ENCODE measurements around the gene LYSMD4.
A peak's percentile ranks its signal among the peaks of the same experiment; 100 is the strongest.

The LYSMD4 gene

GRCh38 chr15:99711625-99712024, 21.6 kb downstream of the LYSMD4 start:
- TF ChIP-seq CTCF (IDR thresholded peaks at IDR 0.05; ENCODE audit: control extremely low read depth, extremely low read depth, low read depth, missing control alignments): no peak
- CTCF ChIA-PET: interaction anchor here (1.3 to 1.6 kb wide), 2 partner anchors 10 to 439 kb away, joined by 4 read pairs; no protein-coding TSS in a partner anchor
- DNase-seq (ENCODE audit: extremely low spot score): no peak
- POLR2A ChIA-PET: no interaction called here

GRCh38 chr15:99709243-99709986, 23.8 kb downstream of the LYSMD4 start:
- POLR2A ChIA-PET: no interaction called here
- CTCF ChIA-PET: interaction anchor here (0.9 to 2.0 kb wide), 2 partner anchors 425 to 437 kb away, joined by 3 to 11 read pairs; no protein-coding TSS in a partner anchor
- DNase-seq (ENCODE audit: extremely low spot score): no peak
- no peak for TF ChIP-seq CTCF (IDR thresholded peaks at IDR 0.05; ENCODE audit: control extremely low read depth, extremely low read depth, low read depth, missing control alignments)

GRCh38 chr15:99708563-99708962, 24.7 kb downstream of the LYSMD4 start:
- DNase-seq (ENCODE audit: extremely low spot score): no peak
- CTCF ChIA-PET: interaction anchor here (1.4 to 2.9 kb wide), 3 partner anchors 11 to 436 kb away, joined by 4 to 11 read pairs (median 8); no protein-coding TSS in a partner anchor
- TF ChIP-seq CTCF (IDR thresholded peaks at IDR 0.05; ENCODE audit: control extremely low read depth, extremely low read depth, low read depth, missing control alignments): no peak
- POLR2A ChIA-PET: no interaction called here

GRCh38 chr15:99707473-99708270, 25.6 kb downstream of the LYSMD4 start:
- TF ChIP-seq CTCF (IDR thresholded peaks at IDR 0.05; ENCODE audit: control extremely low read depth, extremely low read depth, low read depth, missing control alignments): no peak
- ChIA-PET CTCF (interaction anchor here (1.0 to 2.9 kb wide), 5 partner anchors 9 to 435 kb away, joined by 4 to 11 read pairs (median 7); no protein-coding TSS in a partner anchor), POLR2A (no interaction called here)
- no peak for DNase-seq (ENCODE audit: extremely low spot score)

GRCh38 chr15:99706557-99707303, 26.5 kb downstream of the LYSMD4 start:
- DNase-seq (ENCODE audit: extremely low spot score): no peak
- ChIA-PET POLR2A (no interaction called here), CTCF (interaction anchor here (1.0 to 2.9 kb wide), 3 partner anchors 10 to 434 kb away, joined by 5 to 8 read pairs (median 7); no protein-coding TSS in a partner anchor)
- TF ChIP-seq CTCF (IDR thresholded peaks at IDR 0.05; ENCODE audit: control extremely low read depth, extremely low read depth, low read depth, missing control alignments): no peak

GRCh38 chr15:99704444-99704838, 28.8 kb downstream of the LYSMD4 start:
- DNase-seq (ENCODE audit: extremely low spot score): peak; percentile 56
- TF ChIP-seq CTCF (IDR thresholded peaks at IDR 0.05; ENCODE audit: control extremely low read depth, extremely low read depth, low read depth, missing control alignments): peak; percentile 60
- ChIA-PET POLR2A (interaction anchor here (1.6 kb wide), 1 partner anchor 10 kb away, joined by 3 read pairs; no protein-coding TSS in a partner anchor), CTCF (interaction anchor here (0.6 to 6.3 kb wide), 88 partner anchors 9 to 604 kb away, joined by 3 to 154 read pairs (median 6); partner anchors contain the start of genes LRRC28, LYSMD4, MEF2A and SYNM)

Data from GM10248 (cell line).